Naive thymus-derived CD8-positive, alpha-beta T cell (primary cell): ENCODE results near the gene DNAJC30. TPM values are rescaled to one million over a fixed set of nuclear protein-coding genes. Genes with fewer than 3 reads are reported as not detected.

Source experiments
- ATAC-seq, 2 donors: fragments of 150-1000 bp; cut with Tn5 transposase in 1 of 2; sonication (Bioruptor Pico), chemical (Tn5 transposase) in 1 of 2; 1 replicate in 1 of 2; 2 replicates in 1 of 2; pipeline ENCODE4 v1.10.0; 2021; ENCODE audit warnings: mild to moderate bottlenecking in 2 of 2, moderate library complexity in 2 of 2
- POLR2A ChIA-PET: fragments of 350-600 bp; sonication (Branson Sonifier 250); formaldehyde crosslinking; loops from one replicate; lab custom pipeline; 2021; ENCODE audit warnings: antibody characterized with exemption; lab: Charles Lee
- DNase-seq, 10 donors: peaks; one replicate each; pipeline versions ENCODE4 v3.0.0 to v3.0.0-alpha.2; 2020 to 2022
- H3K27ac Mint-ChIP-seq, 10 donors: one replicate each; pipeline ENCODE4 v1.8.0; 2020 to 2022; ENCODE audit warnings: mild to moderate bottlenecking in 10 of 10, mixed read lengths in 10 of 10, moderate library complexity in 4 of 10, inconsistent platforms in 1 of 10
- H3K27me3 Mint-ChIP-seq, 5 donors: one replicate each; pipeline ENCODE4 v1.8.0; 2021 to 2022; ENCODE audit warnings: mixed read lengths in 5 of 5
- H3K36me3 Mint-ChIP-seq, 3 donors: one replicate each; pipeline ENCODE4 v1.8.0; 2020 to 2022; ENCODE audit warnings: mixed read lengths in 3 of 3, mild to moderate bottlenecking in 2 of 3, inconsistent platforms in 1 of 3
- H3K4me1 Mint-ChIP-seq, 4 donors: one replicate each; pipeline ENCODE4 v1.8.0; 2021 to 2022; ENCODE audit warnings: mixed read lengths in 4 of 4
- H3K4me3 Mint-ChIP-seq, 10 donors: one replicate each; pipeline ENCODE4 v1.8.0; 2020 to 2022; ENCODE audit warnings: mild to moderate bottlenecking in 10 of 10, mixed read lengths in 10 of 10, moderate library complexity in 6 of 10, inconsistent platforms in 1 of 10
- H3K9me3 Mint-ChIP-seq, 9 donors: one replicate each; pipeline ENCODE4 v1.8.0; 2020 to 2022; ENCODE audit warnings: mixed read lengths in 9 of 9, mild to moderate bottlenecking in 3 of 9, inconsistent platforms in 1 of 9, moderate library complexity in 1 of 9
- polyA plus RNA-seq, 3 donors: library from polyadenylated mRNA; unstranded; fragments of 300-500 nt; fragmentation: Illumina TruSeq; gene quantifications; one replicate each; pipeline ENCODE4 v1.2.3, GENCODE V29; 2021
- total RNA-seq, 8 experiments: library from RNA in 2 of 8; stranded (reverse) in 2 of 8; gene quantifications; one replicate each; pipeline ENCODE4 v1.2.3 and lab custom pipeline; 2021 to 2026

DNAJC30 gene
- total and polyA plus RNA-seq, 5 experiments from 2014 or later, result 10.1 to 23.7 (median 13.3) TPM

- ATAC-seq (no peak), DNase-seq (peak in 1 of 10 donors; percentile 54)
- Mint-ChIP-seq H3K36me3 (no peaks in the 10 kb centered on the region), H3K4me1 (peaks cover 10 to 26% (median 16%) of the 10 kb centered on the region in 4 donors), H3K4me3 (peak overlapping the region in 3 of 10 donors; percentile 26 to 42 (median 30)), H3K27ac (peak overlapping the region in 3 of 10 donors; percentile 55 to 74 (median 59)), H3K9me3 (no peaks in the 10 kb centered on the region), H3K27me3 (no peaks in the 10 kb centered on the region)
- POLR2A ChIA-PET, result interaction anchor here (0.5 to 1.4 kb wide), 2 partner anchors 11 to 30 kb away, joined by 3 read pairs; no protein-coding TSS in a partner anchor
These were observed 23.1 kb upstream of the DNAJC30 start for GRCh38 chr7:73706126-73707044.

GRCh38 chr7:73705551-73705920, 22.3 kb upstream of the DNAJC30 start:
- Mint-ChIP-seq H3K27me3 (no peaks in the 10 kb centered on the region), H3K27ac (no peak overlapping the region), H3K4me3 (no peak overlapping the region), H3K36me3 (no peaks in the 10 kb centered on the region), H3K9me3 (no peaks in the 10 kb centered on the region), H3K4me1 (peaks cover 10 to 26% (median 16%) of the 10 kb centered on the region in 4 donors)
- DNase-seq, result peak in 1 of 10 donors; percentile 41
- POLR2A ChIA-PET, result interaction anchor here (1.4 kb wide), 1 partner anchor 12 kb away, joined by 3 read pairs; no protein-coding TSS in a partner anchor
- no peak for ATAC-seq

DNA sequence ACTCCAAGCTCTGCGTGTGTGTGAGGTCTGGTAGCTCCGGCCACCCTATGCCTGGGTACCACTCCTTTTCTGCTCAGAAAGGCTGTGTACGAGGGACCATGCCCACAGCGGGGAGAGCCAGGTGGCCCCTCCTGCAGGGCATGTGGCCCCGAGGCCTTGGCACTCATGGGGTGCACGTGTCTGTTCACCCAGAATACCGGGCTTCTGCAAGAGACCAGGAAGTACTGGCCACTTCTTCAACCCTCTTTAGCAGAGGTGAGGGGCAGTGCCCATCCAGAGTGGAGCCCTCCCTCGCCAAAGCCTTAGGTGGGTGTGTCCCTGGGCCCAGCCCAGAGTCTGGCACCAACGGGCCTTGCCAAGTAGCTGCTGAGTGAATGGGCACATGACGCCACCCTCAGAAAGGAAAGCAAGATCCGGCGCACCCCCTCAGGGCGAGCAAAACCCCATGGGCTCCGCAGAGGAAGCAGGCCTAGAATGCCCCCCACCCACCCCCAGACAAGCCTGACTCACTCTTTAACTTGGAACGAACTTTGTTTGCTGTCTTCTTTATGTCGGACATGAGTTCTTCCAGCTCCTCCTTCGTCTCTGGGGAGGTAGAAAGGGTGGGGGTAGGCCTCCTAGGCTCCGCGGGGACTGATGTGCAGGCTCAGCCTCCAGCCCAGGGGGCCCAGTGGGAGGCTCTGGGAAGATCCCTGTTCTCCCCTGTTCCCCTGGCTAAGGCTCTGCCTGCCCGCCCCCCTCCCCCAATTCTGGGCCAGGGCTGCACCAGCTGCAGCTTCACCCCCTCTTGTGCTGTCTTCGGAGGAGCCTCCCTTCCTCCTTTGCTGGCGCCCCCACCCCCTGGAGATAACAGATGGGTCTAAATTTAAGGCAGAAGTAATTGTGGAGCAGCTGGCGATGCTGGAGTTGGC, 21.6 kb upstream of the DNAJC30 start:
- H3K27ac Mint-ChIP-seq, result no peak overlapping the region
- peak in 1 of 10 donors; percentile 45 for DNase-seq
- POLR2A ChIA-PET, result interaction anchor here (0.5 to 1.4 kb wide), 2 partner anchors 13 to 20 kb away, joined by 3 to 4 read pairs; no protein-coding TSS in a partner anchor

GRCh38 chr7:73703757-73704639, 20.7 kb upstream of the DNAJC30 start:
- Mint-ChIP-seq H3K9me3 (no peaks in the 10 kb centered on the region), H3K27ac (no peak overlapping the region), H3K4me3 (peak overlapping the region in 5 of 10 donors; percentile 10 to 49 (median 38)), H3K4me1 (peaks cover 10 to 23% (median 16%) of the 10 kb centered on the region in 4 donors), H3K36me3 (peaks cover 0 to 6% (median 0%) of the 10 kb centered on the region in 3 donors), H3K27me3 (no peaks in the 10 kb centered on the region)
- peak; percentile 64 to 72 for ATAC-seq
- POLR2A ChIA-PET, result interaction anchor here (0.5 kb wide), 1 partner anchor 20 kb away, joined by 4 read pairs; no protein-coding TSS in a partner anchor
- peak in 7 of 10 donors; percentile 21 to 68 (median 39) for DNase-seq

More for the DNA sequence above, 21.6 kb upstream of the DNAJC30 start:
- no peak for ATAC-seq
- Mint-ChIP-seq H3K4me3 (peak overlapping the region in 1 of 10 donors; percentile 49), H3K4me1 (peaks cover 10 to 26% (median 16%) of the 10 kb centered on the region in 4 donors), H3K36me3 (no peaks in the 10 kb centered on the region), H3K9me3 (no peaks in the 10 kb centered on the region), H3K27me3 (no peaks in the 10 kb centered on the region)

- Mint-ChIP-seq H3K4me1 (peaks cover 9 to 23% (median 15%) of the 10 kb centered on the region in 4 donors), H3K9me3 (no peaks in the 10 kb centered on the region), H3K4me3 (peak overlapping the region in 3 of 10 donors; percentile 29 to 49 (median 41)), H3K36me3 (peaks cover 0 to 13% (median 0%) of the 10 kb centered on the region in 3 donors), H3K27me3 (no peaks in the 10 kb centered on the region), H3K27ac (no peak overlapping the region)
- POLR2A ChIA-PET, result no interaction called here
- no peak for ATAC-seq
- DNase-seq, result no peak
These were observed 20.0 kb upstream of the DNAJC30 start for GRCh38 chr7:73703225-73703624.

- POLR2A ChIA-PET, result no interaction called here
- Mint-ChIP-seq H3K27me3 (no peaks in the 10 kb centered on the region), H3K27ac (peak overlapping the region in 2 of 10 donors; percentile 6 to 40), H3K4me1 (peaks cover 9 to 23% (median 15%) of the 10 kb centered on the region in 4 donors), H3K9me3 (no peaks in the 10 kb centered on the region), H3K36me3 (peaks cover 0 to 18% (median 3%) of the 10 kb centered on the region in 3 donors), H3K4me3 (peak overlapping the region in 4 of 10 donors; percentile 9 to 30 (median 21))
- DNase-seq (no peak), ATAC-seq (no peak)
These were observed 19.4 kb upstream of the DNAJC30 start for GRCh38 chr7:73702665-73703064.

DNA sequence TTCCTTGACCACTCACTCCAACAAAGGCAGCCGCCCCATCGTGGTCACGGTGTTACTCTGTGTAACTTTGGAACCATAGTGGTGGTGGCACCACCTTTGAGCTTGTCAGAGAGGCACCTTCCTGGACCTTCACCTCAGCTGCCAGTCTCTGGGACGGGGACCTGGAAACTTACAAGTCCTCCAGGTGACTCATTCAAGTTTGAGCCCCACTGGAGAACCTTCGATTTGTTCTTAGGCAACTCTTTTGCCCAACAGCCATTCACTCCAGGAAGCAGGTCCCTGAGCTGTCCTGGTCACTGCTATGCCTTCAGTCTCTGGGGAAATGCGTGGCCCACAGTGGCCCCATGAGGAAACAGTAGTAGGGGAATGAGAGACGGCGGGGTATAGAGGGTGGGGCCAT, 19.0 kb upstream of the DNAJC30 start:
- peak overlapping the region in 5 of 10 donors; percentile 6 to 76 (median 31) for H3K27ac Mint-ChIP-seq
- peaks cover 0 to 23% (median 5%) of the 10 kb centered on the region in 3 donors for H3K36me3 Mint-ChIP-seq
- no peaks in the 10 kb centered on the region for H3K27me3 Mint-ChIP-seq
- no peak for DNase-seq
- H3K4me1 Mint-ChIP-seq, result peaks cover 9 to 21% (median 12%) of the 10 kb centered on the region in 4 donors
- no peaks in the 10 kb centered on the region for H3K9me3 Mint-ChIP-seq
- H3K4me3 Mint-ChIP-seq, result peak overlapping the region in 4 of 10 donors; percentile 9 to 30 (median 21)
- no peak for ATAC-seq
- POLR2A ChIA-PET, result no interaction called here

DNA sequence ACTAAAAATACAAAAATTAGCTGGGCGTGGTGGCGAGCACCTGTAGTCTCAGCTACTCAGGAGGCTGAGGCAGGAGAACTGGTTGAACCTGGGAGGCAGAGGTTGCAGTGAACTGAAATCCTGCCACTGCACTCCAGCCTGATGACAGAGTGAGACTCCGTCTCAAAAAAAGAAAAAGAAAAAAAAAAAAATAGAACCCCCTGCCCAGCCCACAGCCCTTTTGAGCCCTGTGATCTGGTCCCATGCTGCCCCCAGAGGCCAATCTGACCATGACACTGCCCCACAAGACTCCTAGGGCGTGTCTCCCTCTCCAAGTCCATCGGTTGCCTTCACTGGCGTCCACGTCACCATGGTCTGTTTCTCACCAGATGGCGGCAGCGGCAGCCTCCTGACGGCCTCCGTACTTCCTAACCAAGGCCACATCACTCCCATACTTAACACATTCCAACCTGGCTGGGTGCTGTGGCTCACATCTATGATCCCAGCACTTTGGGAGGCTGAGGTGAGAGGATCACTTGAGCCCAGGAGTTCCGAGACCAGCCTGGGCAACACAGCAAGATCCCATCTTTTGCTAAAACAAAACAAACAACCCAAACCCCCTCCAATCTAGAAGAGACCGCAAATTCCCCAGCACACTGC, 18.2 kb upstream of the DNAJC30 start:
- H3K4me1 Mint-ChIP-seq, result peaks cover 2 to 16% (median 6%) of the 10 kb centered on the region in 4 donors
- no peaks in the 10 kb centered on the region for H3K27me3 Mint-ChIP-seq
- POLR2A ChIA-PET, result interaction anchor here (0.9 kb wide), 1 partner anchor 25 kb away, joined by 4 read pairs; no protein-coding TSS in a partner anchor
- peak overlapping the region in 2 of 10 donors; percentile 66 to 83 for H3K27ac Mint-ChIP-seq
- no peaks in the 10 kb centered on the region for H3K9me3 Mint-ChIP-seq
- peaks cover 0 to 30% (median 12%) of the 10 kb centered on the region in 3 donors for H3K36me3 Mint-ChIP-seq
- peak overlapping the region in 1 of 10 donors; percentile 28 for H3K4me3 Mint-ChIP-seq
- ATAC-seq, result peak; percentile 35 to 43
- DNase-seq, result peak in 1 of 10 donors; percentile 16

GRCh38 chr7:73700581-73701134, 17.4 kb upstream of the DNAJC30 start:
- H3K4me1 Mint-ChIP-seq, result peaks cover 0 to 16% (median 5%) of the 10 kb centered on the region in 4 donors
- H3K36me3 Mint-ChIP-seq, result peaks cover 3 to 37% (median 12%) of the 10 kb centered on the region in 3 donors
- DNase-seq (no peak), ATAC-seq (peak in 1 of 2 donors; percentile 5)
- no peaks in the 10 kb centered on the region for H3K9me3 Mint-ChIP-seq
- H3K27me3 Mint-ChIP-seq, result no peaks in the 10 kb centered on the region
- H3K4me3 Mint-ChIP-seq, result no peak overlapping the region
- POLR2A ChIA-PET, result interaction anchor here (0.9 kb wide), 1 partner anchor 24 kb away, joined by 4 read pairs; no protein-coding TSS in a partner anchor
- peak overlapping the region in 1 of 10 donors; percentile 66 for H3K27ac Mint-ChIP-seq

GRCh38 chr7:73700069-73700423, 16.8 kb upstream of the DNAJC30 start:
- ATAC-seq, result no peak
- Mint-ChIP-seq H3K27me3 (no peaks in the 10 kb centered on the region), H3K27ac (peak overlapping the region in 2 of 10 donors; percentile 66 to 79), H3K9me3 (no peaks in the 10 kb centered on the region), H3K4me1 (peaks cover 0 to 16% (median 5%) of the 10 kb centered on the region in 4 donors), H3K36me3 (peaks cover 5 to 43% (median 15%) of the 10 kb centered on the region in 3 donors), H3K4me3 (no peak overlapping the region)
- POLR2A ChIA-PET, result no interaction called here
- no peak for DNase-seq
